ENCODE measurements around the gene ARHGEF4. TPM values are rescaled to one million over a fixed set of nuclear protein-coding genes. Genes with fewer than 3 reads are reported as not detected.

The ARHGEF4 gene
- total RNA-seq, 1 donor from 2014 or later: not detected

DNA sequence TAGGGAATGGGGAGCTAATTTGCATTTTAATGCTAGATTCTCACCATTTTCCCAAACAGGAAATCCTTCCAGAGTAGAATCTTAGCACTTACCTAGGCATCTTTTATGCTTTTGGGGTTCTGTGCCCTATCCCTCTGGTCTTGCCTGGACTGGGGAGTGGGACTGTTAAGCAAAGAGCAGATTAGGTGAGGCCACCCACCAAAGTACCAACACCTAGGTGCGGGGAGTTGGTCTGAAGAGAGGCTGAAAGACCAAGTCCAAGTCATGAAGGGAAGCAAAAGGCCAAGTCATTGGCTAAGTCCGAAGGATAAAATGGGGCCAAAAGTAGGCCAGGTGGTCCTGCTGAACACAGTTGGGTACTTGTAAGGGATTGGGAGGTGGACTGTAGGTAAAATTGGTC is 169.8 kb downstream of the ARHGEF4 start:
- intact Hi-C loops (cut with micrococcal nuclease): no loop called here

DNA sequence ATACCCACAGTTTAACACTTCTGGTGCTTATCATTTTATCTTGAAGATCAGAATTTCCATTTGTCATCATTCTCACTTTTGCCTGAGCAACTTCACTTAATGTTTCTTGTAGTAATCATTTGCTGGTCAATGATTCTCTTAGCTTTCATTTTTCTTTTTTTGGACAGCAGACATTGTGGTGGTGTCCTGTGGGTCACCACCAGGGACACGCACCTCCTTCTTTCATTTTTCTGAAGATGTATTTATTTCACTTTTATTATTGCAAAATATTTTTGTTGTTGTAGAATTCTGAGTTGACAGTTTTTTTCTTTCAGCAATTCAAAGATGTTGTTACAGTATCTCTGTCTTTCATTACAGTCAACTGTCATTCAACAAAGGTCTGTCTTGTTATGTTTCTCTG is 172.3 kb downstream of the ARHGEF4 start:
- intact Hi-C loops (cut with micrococcal nuclease): no loop called here

DNA sequence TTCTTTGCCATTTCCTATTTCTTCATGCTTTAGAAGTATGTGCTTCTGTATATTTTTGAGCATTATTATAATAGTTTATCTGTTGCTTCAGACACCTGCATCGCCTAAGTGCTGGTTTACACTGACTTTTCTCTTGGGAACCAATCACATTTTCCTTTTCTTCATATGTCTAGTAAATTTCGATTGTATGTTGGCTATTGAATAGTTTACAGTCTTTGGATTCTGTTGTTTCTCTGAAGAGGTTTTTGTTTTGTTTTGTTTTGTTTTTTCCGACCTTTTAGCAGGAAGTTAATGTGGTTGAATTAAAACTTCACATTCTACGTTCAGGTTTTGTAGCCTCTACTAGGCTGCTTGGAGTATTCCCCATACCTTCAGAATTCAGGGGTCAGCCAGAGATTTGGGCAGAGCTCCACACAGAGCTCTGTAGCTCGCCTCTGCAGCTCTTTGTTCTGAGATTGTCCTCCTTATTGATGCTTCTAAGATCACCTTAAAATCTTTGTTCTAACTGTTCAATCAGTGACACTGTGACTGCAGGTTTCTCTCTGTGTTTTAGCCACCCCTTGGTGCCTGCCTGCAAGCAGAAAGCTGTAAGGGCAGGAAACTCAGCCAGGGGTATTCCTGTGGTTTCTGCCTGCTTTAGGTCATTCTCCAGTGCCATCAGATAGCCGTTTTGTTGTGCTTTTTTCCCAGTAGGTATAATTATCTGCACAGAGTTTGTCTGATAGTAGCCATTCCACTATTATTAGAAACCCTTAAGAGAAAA is 173.2 kb downstream of the ARHGEF4 start:
- intact Hi-C loops (cut with micrococcal nuclease): no loop called here

DNA sequence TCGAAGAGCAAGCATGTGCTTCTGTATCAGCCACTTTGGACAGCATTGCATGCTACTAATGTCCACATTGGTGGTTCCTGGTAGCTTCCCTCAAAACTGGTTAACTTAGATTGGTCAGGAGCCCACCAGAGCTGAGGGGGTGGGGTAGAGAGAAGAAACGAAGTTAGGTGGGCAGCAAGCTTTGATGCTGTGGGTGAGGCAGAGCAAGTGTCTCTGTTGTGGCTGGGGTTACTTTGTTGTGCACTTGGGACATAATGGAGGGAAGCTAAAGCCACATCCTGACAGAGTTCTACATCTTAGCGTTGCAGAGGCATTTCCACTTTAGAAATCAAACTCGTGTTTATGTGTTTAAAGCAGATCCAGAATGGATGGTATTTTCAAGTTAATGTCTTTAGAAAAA is 173.9 kb downstream of the ARHGEF4 start:
- intact Hi-C loops (cut with micrococcal nuclease): no loop called here

DNA sequence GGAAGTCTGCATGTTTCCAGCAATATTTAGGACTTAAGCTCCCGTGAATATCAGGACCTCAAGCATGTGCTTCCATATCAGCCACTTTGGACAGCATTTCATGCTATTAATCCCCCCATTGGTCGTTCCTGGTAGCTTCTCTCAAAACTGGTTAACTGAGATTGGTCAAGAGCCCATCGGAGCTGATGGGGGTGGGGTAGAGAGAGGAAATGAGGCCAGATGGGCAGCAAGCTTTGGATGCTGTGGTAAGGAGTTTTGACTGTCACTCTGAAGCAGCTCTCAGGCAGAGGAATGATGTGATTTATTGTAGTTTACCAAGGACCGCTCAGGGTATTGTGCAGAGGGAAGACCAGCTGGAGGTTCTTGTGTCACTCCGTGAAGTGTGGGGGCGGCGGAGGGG is 174.8 kb downstream of the ARHGEF4 start:
- intact Hi-C loops (cut with micrococcal nuclease): no loop called here

DNA sequence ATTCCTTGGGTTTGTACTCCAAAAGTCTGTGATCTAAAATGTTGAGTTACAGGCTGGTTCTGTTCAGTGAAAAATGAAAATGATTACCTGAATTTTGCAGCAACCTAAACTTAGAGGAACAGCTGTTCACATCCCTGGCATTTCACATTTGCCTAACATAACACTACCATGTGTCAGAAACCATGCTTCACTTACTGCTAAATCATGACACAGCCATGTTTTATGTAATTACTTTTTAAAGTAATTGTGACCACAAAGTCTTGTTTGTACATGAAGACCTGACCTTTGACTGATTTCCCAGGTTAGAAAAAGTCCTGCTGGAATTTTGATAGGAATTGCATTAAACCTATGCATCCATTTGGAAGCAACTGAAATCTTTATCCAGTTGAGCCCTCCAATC is 177.4 kb downstream of the ARHGEF4 start:
- intact Hi-C loops (cut with micrococcal nuclease): no loop called here

DNA sequence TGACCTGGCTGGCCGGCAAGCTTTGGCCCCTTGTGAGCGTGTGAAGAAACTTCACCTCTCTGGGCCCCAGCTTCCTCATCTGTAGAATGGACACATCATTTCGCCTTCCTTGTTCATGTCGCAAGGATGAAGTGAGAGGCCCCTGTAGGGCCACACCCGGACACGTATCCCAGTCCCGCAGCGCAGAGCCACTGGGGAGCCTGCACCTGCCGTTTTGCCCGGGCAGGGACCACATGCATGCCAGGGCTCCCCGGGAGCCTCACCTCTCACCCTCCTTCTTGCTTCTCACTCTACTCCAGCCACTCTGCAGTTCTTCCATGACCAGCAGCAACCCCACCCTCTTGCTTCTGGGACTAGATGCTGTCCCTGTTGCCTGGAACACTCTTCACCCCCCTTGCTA is 179.1 kb downstream of the ARHGEF4 start:
- intact Hi-C loops (cut with micrococcal nuclease): no loop called here

DNA sequence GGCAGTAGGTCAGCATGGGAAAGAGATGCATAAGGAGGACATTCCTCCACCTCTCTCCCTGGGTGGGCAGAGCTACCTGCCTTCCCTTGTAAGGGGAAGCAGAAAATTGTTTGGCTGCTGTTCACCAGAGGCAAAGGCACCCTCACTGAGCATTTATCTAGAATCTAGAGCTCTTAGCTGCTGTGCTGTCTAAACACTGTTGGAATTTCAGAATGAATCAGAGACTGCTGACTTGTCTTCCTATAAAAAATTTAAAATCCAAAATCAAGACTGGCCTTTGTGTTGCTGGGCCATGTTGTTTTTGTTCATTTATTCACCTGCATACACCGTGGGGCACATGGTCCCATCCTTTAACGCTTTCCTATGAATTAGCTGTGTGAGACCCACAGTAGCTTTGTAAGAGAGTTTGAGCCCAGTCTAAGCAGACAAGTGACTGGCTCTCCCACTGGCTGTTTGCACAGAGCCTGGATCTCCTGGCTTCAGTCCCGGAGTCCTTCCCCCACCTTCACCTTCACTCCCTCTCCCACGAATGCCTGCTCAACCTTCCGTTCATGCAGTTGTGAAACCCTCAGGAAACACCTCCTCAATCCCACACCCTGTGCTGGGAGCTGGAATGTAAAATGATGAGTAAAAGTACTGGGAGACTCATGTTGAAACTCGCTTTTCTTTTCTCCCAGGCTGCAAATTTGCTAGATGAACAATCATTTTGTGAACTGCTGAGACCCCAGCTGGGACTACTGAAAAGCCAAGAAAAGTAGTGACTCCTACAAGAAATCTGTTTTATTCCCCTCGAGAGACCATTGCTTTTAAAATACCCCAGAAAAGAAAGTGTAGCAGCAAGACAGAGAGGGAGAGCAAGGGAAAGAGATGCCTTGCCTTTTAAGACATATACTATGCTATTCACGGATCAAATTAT is 180.4 kb downstream of the ARHGEF4 start:
- intact Hi-C loops (cut with micrococcal nuclease): no loop called here

DNA sequence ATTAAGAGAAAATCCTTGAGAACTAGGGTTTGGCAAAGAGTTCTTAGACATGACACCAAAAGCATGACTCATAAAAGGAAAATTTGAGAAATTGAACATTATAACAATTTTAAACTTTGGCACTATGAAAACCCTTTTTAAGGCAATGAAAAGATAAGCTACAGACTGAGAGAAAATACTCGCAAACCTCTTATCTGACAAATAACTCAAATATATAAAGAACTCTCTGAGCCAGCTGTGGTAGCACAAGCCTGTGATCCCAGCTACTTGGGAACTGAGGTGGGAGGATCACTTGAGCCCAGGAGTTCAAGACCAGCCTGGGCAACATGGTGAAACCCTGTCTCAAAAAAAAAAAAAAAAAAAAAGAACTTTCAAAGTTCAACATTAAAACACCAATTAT is 186.0 kb downstream of the ARHGEF4 start:
- intact Hi-C loops (cut with micrococcal nuclease): no loop called here

DNA sequence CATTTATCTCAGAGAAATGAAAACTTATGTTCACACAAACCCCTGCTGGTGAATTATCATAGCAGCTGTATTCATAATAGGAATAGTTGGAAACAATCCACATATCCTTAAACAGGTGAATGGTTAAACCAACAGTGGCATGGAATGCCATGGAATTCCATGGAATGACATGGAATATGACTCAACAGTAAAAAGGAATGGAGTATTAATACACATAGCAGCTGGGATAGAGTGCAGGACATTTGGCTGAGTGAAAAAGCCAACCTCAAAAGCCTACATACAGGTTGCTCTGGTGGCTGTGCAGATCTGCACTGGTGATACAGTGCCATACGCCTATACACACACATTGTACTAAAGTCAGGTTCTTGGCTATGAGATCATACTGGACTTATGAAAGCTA is 187.0 kb downstream of the ARHGEF4 start:
- intact Hi-C loops (cut with micrococcal nuclease): no loop called here

DNA sequence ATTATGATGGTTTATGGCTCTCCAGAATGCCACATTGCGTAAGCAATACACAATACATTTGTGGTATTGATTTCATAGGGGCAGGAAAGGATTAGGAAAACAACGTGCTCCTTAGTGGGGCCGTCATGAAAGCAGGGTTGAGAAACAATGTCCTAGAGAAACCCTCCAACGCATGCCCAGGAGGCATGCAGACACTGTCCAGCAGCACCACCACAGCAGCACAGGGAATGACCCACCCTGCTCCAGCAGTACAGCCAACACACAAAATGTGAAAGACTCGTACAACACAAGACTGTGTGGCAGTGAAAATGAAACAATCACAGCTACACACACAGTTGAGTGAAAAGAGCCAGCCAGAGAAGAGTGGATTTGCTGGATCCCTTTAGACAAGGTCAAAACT is 190.2 kb downstream of the ARHGEF4 start:
- intact Hi-C loops (cut with micrococcal nuclease): no loop called here

DNA sequence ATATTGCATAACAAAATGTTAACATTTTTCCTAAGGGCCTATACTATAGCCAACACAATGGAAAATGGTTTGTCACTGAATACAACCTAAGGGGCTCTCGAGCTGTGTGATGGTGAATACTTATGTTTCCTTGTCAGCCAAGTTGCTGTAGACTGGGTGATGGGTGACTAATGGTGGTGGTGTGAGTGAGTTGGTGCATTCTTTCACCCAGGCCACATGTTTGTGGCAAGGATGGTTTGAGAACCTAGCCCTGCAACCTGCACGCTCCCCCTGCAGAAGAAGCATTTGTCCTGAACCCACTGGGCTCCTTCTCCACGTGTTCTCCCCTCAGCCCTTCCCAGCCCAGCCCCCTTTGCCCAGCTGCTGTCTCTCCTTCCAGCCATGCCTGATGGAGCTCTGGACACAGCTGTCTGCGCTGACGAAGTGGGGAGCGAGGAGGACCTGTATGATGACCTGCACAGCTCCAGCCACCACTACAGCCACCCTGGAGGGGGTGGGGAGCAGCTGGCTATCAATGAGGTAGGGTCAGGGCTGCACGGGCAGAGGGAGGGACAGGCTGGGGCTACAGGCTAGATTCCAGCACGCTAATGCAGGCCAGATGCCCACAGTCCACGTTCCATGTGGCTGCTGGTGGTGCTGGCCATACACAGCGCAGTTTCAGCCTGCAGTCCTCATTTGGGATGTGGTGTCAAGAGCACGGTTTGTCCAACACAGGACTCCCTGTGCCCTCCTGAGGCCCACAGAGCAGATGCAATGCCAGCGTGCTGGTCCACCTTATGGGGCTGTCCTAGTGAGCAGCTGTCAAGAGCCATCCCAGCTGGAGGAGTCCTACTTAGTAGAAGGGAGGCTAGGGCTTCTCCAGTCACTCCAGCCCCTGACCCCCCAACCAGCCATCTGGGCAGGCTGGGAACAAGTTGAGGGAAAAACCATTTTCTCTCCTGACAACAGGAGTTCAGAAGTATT is 191.1 kb downstream of the ARHGEF4 start:
- intact Hi-C loops (cut with micrococcal nuclease): no loop called here

DNA sequence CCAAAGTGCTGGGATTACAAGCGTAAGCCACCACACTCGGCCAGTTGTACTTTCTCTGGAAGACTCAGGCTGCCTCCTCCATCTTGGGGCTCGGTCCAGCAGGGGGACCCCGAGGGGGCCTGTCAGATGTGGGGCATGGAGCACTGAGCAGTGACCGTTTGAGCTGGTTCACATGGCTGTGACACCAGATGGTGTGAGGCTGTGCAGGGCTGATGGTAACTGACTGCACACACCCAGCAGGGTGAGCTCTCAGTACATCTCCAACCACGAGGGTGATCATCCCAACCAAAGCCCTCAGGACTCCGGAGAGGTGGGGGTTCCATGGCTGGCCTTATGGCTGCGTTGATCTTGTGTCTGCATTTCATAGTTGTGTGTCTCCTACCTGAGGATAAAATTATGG is 193.1 kb downstream of the ARHGEF4 start:
- intact Hi-C loops (cut with micrococcal nuclease): no loop called here

DNA sequence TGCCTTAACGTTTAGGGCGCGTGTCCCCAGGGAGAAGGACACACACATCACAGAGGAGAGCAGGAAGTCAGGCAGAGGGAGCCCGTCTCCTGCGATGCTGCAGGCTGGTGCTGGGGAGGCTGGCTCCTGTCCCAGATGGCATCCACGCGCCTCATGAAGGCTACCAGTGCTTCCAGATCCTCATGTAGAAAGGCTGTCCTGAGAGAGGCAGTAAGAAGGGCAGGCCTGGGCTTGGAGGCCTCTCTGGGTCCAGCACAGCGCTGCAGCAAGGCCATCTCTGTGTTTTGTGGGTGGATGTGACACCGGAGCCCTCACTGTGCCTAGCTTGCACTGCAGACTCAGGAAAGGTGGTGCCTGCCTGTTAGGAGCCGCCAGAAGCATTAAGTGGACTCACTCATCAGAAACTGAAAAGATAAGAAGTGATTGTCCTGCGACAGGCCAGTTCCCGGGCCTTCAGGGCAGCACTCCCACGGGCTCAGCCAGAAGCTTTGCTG is 193.8 kb downstream of the ARHGEF4 start:
- intact Hi-C loops (cut with micrococcal nuclease): no loop called here

DNA sequence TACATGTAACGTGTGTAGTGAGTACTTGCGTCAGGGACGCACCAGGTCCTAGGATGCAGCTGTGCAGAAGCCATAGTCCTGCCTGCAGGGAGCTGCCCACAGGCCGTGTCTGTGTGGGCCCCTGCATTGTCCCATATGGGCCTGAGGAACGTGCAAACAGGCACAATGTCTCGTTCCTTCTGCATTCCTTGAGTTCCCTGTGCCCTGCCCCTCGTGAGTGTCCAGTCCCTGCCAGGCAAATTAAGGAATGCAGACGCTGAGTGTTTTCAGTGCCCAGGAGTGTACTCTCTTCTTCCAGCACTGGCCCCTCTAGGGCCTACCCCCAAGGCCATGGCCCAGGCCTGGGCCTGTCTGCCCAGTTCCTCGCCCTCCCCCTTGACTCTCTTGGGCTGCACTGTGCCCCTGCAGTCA is 194.7 kb downstream of the ARHGEF4 start:
- intact Hi-C loops (cut with micrococcal nuclease): no loop called here

DNA sequence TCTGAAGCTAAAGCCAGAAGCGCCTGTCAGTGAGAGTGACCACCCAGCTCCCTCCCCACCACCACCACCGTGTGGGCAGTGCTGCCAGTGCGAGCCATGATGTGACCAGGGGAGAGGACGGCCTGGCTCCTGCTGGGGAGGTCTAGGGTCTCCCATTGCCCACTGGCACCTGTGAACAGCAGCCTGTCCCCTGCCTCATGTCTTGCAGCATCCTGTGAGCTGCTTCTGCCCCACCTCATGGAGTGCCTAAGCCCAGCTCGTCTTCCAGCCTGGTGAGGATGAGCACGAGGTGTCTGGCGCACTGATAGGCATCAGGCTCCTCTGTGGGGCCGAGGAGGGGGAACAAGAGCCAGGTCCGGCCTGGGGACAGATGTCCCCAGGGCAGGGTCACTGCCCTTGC is 195.2 kb downstream of the ARHGEF4 start:
- intact Hi-C loops (cut with micrococcal nuclease): no loop called here

DNA sequence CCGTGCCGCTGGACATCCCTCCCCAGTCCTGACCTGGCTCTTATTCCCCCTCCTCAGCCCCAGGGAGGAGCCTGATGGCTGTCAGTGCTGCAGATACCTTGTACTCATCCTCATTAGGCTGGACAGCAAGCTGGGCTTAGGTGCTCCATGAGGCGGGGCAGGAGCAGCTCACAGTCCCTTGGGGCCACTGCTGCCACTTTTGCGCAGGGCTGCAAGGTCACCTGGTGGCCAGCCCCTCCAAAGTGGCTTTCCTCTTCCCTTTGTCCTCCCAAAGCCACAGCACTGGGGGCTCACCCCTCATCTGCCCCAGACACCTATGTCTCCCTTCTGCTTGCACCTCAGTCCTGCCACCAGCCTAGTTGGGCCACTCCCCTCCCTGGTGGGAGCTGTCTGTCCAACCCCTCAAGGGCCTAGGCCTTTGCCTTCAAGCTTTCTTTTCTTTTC is 195.7 kb downstream of the ARHGEF4 start:
- intact Hi-C loops (cut with micrococcal nuclease): no loop called here

DNA sequence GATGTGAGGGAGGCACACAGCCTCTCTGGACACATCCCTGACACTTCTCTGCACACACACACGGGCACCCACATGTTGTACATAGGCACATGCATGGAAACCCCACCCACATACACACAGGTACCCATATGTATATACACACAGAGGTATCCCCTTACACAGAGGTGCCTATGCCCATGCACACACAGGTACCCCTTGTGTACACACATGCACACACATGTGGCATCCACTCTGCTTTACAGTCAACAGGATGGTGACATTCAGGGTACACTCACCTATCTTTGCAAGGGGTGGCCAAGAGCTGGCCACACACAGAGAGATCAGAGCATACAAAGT is 197.0 kb downstream of the ARHGEF4 start:
- intact Hi-C loops (cut with micrococcal nuclease): no loop called here

DNA sequence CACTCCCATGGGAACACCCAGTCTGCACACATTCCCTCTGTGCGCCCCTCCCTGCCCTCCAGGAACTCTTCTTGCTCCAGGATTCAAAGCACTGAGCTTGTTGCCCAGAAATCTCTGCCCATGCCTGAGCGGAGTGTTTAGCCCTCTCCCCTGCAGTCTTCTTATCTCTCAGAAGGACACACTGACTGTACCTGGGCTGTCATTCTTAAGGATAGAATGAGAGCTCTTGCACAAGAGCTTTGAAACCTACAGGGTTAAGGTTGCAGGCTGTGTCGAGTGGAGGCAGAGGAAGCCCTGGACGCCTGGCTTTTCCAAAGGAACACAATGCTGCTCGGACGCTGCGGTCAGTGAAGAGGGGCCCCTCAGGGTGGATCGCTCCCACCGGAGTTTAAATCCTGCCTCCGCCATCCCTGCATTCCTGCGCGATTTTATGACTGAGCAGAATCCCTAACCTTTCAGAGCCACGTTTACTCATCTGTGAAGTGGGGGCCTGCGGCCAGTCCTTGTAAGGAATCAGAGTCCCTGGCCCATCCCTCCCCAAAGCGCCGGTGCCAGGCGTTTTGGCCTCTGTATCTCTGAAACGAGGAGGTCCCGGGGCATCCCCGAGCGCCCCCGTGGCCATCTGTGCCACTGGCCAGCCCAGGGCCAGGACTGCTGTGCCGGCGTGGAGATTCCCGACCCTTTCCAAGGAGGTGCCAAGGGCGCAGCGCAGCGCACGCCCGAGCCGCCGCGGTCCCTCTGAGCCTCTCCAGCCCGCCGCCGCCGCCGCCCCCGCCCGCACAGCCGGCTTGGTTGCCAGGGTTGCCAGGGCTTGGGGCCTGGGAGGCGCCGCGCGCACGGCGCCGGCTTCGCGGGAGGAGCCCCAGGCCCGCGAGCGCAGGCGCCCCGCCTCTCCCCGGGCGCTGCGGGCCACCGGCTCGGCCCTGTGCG is 197.7 kb downstream of the ARHGEF4 start:
- intact Hi-C loops (cut with micrococcal nuclease): no loop called here

DNA sequence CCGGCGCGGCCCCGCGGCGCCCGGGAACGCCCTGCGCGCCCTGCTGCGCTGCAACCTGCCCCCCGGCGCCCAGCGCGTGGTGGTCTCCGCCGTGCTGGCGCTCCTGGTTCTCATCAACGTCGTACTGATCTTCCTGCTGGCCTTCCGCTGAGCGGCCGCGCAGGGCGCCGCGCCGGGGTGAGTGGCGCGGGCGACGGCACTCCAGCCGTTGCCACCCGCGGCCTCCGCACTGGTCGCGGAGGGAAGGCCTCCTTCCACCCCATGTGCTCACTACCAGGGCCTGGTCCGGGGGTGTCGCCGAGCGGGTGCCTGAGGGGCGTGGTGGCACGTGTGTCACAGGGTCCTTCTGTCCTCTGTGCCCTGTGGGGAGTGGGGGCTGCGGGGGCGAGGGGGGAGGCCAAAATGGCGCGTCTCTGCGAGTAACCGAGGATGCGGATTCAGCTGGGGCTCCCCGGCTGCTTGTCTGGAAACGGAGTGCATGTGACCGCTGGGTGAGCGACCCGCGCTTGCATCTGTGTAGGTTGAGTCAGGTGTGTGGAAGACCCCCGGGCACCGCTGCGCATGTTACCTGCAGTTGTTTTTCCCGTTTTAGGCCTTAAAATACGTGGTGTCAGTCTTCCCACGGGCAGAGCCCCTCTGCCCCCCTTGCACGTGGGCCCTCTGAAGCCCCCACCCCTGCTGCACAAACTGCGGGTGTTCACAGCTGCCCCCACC is 198.6 kb downstream of the ARHGEF4 start:
- intact Hi-C loops (cut with micrococcal nuclease): no loop called here

Measured in T-helper 2 cell treated with Interferon-gamma antibody and Interleukin-4, amounts not matched to agents 100 ng/mL and 5 ng/mL, for 36 hours (primary cell).